HG03432 (cell line): ENCODE measurements around the gene EFTUD2.
"Not testable (repeated sequence)": the region's sequence is repeated elsewhere in the genome, so short reads cannot be mapped to it uniquely, and the experiment has no call there.

Experiments
- ATAC-seq: cut with Tn5 transposase; IDR thresholded peaks from one replicate; pipeline ENCODE4 v1.9.1; 2021; ENCODE audit warnings: mild to moderate bottlenecking, moderate library complexity; ENCODE audit not compliant: unreplicated experiment

The EFTUD2 gene

GRCh38 chr17:44818508-44818907, 80.7 kb downstream of the EFTUD2 start:
- ATAC-seq, result not testable (repeated sequence)

- no peak for ATAC-seq
These were observed 87.0 kb downstream of the EFTUD2 start for GRCh38 chr17:44812263-44812662.

DNA sequence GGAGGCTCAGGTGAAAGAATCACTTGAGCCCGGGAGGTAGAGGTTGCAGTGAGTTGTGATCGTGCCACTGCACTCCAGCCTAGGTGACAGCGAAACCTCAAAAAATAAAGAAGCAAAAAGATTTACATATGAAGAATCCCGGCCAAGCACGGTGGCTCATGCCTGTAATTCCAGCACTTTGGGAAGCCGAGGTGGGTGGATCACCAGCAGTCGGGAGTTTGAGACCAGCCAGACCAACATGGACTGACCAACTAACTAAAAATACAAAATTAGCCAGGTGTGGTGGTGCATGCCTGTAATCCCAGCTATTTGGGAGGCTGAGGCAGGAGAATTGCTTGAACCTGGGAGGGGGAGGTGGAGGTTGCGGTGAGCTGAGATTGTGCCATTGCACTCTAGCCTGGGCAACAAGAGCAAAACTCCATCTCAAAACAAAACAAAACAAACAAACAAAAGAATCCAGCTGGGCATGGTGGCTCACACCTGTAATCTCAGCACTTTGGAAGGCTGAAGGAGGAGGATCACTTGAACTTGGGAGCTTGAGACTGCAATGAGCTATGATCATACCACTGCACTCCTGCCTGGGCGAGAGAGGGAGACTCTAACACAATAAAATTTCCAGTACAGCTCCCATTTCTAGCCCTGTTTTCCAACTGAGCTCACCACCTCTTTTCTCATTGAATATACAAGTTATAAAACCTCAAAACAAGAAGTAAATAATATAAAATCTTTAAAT, 90.4 kb downstream of the EFTUD2 start:
- not testable (repeated sequence) for ATAC-seq

DNA sequence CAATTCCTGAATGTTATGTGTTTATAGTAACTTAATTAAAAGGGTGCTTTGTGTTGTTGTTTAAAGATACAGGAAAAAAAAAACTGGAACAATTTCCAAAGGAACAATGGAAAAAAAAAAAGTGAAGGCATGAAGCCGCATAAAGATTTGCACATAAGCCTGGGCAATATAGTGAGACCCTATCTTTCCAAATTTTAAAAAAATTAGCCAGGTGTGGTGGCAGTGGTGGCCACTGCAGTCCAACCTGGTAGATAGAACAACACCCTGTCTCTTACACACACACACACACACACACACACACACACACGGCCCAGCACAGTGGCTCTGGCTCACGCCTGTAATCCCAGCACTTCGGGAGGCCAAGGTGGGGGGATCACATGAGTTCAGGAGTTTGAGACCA, 91.1 kb downstream of the EFTUD2 start:
- ATAC-seq, result no peak

- ATAC-seq, result no peak
These were observed 91.5 kb downstream of the EFTUD2 start for GRCh38 chr17:44807817-44808155.

DNA sequence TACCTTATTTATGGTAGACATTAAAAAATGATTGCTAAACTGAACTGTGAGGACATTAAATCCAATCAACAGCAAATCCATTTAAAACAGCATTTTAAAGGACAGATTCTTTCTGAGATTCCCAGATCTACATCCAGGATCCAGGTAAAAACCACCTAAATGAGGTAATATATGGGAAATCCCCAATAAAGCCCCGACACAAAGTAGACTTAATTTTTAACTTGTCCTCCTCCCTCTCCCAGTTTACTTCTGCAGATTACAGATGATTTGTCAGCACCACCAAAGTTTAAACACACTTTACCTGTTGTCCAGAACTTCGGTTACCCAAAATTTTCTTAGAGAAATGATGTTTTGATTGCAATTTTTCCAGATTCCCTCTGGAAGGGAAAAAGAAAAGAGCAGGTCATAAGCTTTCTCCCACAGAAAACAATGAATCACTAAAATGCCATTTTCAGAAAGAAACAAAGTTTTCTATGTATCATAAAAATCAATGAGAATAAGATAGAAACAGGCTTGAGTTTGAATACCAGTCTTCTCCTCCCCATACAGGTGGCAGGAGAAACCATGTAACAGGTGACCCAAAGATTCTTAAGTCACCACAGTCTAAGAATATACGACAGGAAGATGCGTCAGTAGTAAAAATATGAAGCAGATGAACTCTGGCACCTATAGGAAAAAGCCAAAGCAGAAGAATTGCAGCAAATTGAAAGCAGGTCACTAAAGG, 92.0 kb downstream of the EFTUD2 start:
- ATAC-seq, result no peak

DNA sequence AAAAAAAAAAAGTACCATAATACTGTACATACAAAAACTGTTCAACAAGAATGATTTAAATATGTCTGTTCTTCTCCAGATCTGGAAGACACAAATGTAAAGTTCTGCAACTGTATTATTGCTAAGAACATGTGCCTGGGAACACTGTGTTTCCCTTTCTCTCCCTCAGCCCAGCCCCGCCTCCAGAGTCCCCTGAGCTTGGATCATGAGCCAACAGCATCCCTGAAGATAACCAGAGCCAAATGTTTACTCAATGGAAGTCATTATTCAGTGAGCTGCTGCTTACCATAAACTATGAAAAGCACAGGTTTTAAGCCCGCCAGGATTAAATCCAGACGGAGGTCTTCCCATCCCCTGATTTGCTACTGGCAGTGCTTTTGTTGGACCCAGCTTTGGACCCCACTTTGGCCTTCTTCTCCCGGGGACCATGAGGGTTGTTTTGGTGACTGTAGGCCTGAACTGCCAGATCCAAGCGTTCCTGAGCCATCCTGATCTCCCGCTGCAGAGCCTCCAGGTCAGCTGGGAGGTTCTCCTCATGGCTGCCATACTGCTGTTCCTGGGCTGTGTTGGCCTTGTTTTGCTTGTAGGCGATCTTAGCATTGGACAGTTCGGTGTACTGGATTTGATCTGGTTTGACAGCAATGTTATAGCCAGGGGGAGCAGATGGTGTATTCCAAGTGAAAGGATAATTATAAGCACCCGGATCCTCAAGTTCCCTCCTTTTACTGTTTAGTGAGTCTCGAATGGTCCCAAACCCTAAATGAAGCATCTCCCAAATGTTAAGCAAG, 94.7 kb downstream of the EFTUD2 start:
- no peak for ATAC-seq

GRCh38 chr17:44801880-44802279, 97.4 kb downstream of the EFTUD2 start:
- ATAC-seq, result no peak
